ENCODE results near the gene METTL26.

GRCh38 chr16:652454-653305 lies 16.6 kb upstream of the METTL26 start:
- TF ChIP-seq JUN (IDR thresholded peaks at IDR 0.05; ENCODE audit: borderline replicate concordance, low read depth, low read length) (no peak), JUN (CRISPR knock-in tag; IDR thresholded peaks at IDR 0.05; ENCODE audit: borderline replicate concordance) (no peak), MEIS2 (IDR thresholded peaks at IDR 0.05; ENCODE audit: partially characterized antibody) (no peak), ZNF274 (IDR thresholded peaks at IDR 0.05; ENCODE audit: borderline replicate concordance, low read depth, low read length) (no peak), MTA2 (IDR thresholded peaks at IDR 0.05; ENCODE audit: low read depth) (no peak), PKNOX1 (IDR thresholded peaks at IDR 0.05) (no peak), ZBED1 (IDR thresholded peaks at IDR 0.05) (no peak), NCOA1 (IDR thresholded peaks at IDR 0.05; ENCODE audit: low read depth) (no peak), GTF2F1 (IDR thresholded peaks at IDR 0.05; ENCODE audit: low read depth, low read length) (no peak), PRDM10 (IDR thresholded peaks at IDR 0.05; ENCODE audit: partially characterized antibody) (no peak), CTCF (IDR thresholded peaks at IDR 0.05 in 2 of 3, conservative IDR thresholded peaks at IDR 0.05 in 1 of 3; ENCODE audit: insufficient read depth in 2 of 3, low read depth in 1 of 3, low read length in 3 of 3) (no peak), KAT8 (IDR thresholded peaks at IDR 0.05; ENCODE audit: low read depth) (no peak)
- TF ChIP-seq, protein P1, sequence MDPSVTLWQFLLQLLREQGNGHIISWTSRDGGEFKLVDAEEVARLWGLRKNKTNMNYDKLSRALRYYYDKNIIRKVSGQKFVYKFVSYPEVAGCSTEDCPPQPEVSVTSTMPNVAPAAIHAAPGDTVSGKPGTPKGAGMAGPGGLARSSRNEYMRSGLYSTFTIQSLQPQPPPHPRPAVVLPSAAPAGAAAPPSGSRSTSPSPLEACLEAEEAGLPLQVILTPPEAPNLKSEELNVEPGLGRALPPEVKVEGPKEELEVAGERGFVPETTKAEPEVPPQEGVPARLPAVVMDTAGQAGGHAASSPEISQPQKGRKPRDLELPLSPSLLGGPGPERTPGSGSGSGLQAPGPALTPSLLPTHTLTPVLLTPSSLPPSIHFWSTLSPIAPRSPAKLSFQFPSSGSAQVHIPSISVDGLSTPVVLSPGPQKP (CRISPR knock-in tag; IDR thresholded peaks at IDR 0.05), result no peak
- TF ChIP-seq, protein P2, sequence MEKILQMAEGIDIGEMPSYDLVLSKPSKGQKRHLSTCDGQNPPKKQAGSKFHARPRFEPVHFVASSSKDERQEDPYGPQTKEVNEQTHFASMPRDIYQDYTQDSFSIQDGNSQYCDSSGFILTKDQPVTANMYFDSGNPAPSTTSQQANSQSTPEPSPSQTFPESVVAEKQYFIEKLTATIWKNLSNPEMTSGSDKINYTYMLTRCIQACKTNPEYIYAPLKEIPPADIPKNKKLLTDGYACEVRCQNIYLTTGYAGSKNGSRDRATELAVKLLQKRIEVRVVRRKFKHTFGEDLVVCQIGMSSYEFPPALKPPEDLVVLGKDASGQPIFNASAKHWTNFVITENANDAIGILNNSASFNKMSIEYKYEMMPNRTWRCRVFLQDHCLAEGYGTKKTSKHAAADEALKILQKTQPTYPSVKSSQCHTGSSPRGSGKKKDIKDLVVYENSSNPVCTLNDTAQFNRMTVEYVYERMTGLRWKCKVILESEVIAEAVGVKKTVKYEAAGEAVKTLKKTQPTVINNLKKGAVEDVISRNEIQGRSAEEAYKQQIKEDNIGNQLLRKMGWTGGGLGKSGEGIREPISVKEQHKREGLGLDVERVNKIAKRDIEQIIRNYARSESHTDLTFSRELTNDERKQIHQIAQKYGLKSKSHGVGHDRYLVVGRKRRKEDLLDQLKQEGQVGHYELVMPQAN (IDR thresholded peaks at IDR 0.05; ENCODE audit: borderline replicate concordance), result no peak
